ENCODE measurements around the gene DYRK1B. TPM values are rescaled to one million over a fixed set of nuclear protein-coding genes. Genes with fewer than 3 reads are reported as not detected.

DYRK1B gene
- polyA plus RNA-seq, 1 donor from 2014 or later = 11.3 TPM

GRCh38 chr19:39867133-39867532 lies 33.2 kb upstream of the DYRK1B start:
- Histone ChIP-seq H3K79me2 (replicated peaks; ENCODE audit: insufficient read depth, low read length) (no peaks in the 10 kb centered on the region), H3K36me3 (ENCODE audit: insufficient read depth, low read length) (no peaks in the 10 kb centered on the region), H3K27me3 (ENCODE audit: insufficient read depth, low read depth, low read length) (no peaks in the 10 kb centered on the region), H2AFZ (ENCODE audit: low read depth, low read length) (no peak overlapping the region), H3K4me2 (ENCODE audit: low read length) (no peak overlapping the region), H4K20me1 (ENCODE audit: insufficient read depth) (no peaks in the 10 kb centered on the region), H3K9ac (ENCODE audit: low read length) (no peak overlapping the region), H3K4me3 (ENCODE audit: low read length) (no peak overlapping the region), H3K9me2 (ENCODE audit: insufficient read depth, low read length) (no peaks in the 10 kb centered on the region), H3K27ac (ENCODE audit: low read length) (no peak overlapping the region), H3F3A (ENCODE audit: insufficient read depth, low read length, poor library complexity, severe bottlenecking) (no peaks in the 10 kb centered on the region), H3K9me3 (ENCODE audit: low read length) (no peaks in the 10 kb centered on the region)
- TF ChIP-seq POLR2AphosphoS5 (IDR thresholded peaks at IDR 0.05) (no peak), MXI1 (conservative IDR thresholded peaks at IDR 0.05; ENCODE audit: poor library complexity, severe bottlenecking) (no peak), RAD21 (conservative IDR thresholded peaks at IDR 0.05) (no peak), CTCF (IDR thresholded peaks at IDR 0.05; ENCODE audit: poor library complexity, severe bottlenecking) (no peak), TAF1 (IDR thresholded peaks at IDR 0.05; ENCODE audit: low read depth) (no peak), EZH2 (IDR thresholded peaks at IDR 0.05; ENCODE audit: borderline replicate concordance, insufficient read depth, low read length, poor library complexity, severe bottlenecking) (no peak), SMC3 (conservative IDR thresholded peaks at IDR 0.05; ENCODE audit: poor library complexity) (no peak), EP300 (conservative IDR thresholded peaks at IDR 0.05; ENCODE audit: poor library complexity, severe bottlenecking) (no peak)
- TF ChIP-seq, protein P1, sequence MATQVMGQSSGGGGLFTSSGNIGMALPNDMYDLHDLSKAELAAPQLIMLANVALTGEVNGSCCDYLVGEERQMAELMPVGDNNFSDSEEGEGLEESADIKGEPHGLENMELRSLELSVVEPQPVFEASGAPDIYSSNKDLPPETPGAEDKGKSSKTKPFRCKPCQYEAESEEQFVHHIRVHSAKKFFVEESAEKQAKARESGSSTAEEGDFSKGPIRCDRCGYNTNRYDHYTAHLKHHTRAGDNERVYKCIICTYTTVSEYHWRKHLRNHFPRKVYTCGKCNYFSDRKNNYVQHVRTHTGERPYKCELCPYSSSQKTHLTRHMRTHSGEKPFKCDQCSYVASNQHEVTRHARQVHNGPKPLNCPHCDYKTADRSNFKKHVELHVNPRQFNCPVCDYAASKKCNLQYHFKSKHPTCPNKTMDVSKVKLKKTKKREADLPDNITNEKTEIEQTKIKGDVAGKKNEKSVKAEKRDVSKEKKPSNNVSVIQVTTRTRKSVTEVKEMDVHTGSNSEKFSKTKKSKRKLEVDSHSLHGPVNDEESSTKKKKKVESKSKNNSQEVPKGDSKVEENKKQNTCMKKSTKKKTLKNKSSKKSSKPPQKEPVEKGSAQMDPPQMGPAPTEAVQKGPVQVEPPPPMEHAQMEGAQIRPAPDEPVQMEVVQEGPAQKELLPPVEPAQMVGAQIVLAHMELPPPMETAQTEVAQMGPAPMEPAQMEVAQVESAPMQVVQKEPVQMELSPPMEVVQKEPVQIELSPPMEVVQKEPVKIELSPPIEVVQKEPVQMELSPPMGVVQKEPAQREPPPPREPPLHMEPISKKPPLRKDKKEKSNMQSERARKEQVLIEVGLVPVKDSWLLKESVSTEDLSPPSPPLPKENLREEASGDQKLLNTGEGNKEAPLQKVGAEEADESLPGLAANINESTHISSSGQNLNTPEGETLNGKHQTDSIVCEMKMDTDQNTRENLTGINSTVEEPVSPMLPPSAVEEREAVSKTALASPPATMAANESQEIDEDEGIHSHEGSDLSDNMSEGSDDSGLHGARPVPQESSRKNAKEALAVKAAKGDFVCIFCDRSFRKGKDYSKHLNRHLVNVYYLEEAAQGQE (IDR thresholded peaks at IDR 0.05; ENCODE audit: borderline replicate concordance) = no peak

- H3K9me2 ChIP-seq (ENCODE audit: insufficient read depth, low read length) = no peaks in the 10 kb centered on the region
- no peak overlapping the region for H3K4me3 ChIP-seq (ENCODE audit: low read length)
- no peak for TF ChIP-seq TAF1 (IDR thresholded peaks at IDR 0.05; ENCODE audit: low read depth)
- no peak for TF ChIP-seq CTCF (IDR thresholded peaks at IDR 0.05; ENCODE audit: poor library complexity, severe bottlenecking)
- no peak for TF ChIP-seq SMC3 (conservative IDR thresholded peaks at IDR 0.05; ENCODE audit: poor library complexity)
- no peak for TF ChIP-seq MXI1 (conservative IDR thresholded peaks at IDR 0.05; ENCODE audit: poor library complexity, severe bottlenecking)
- no peak for TF ChIP-seq POLR2AphosphoS5 (IDR thresholded peaks at IDR 0.05)
- TF ChIP-seq RAD21 (conservative IDR thresholded peaks at IDR 0.05) = no peak
Observed at GRCh38 chr19:39865953-39866352, 32.0 kb upstream of the DYRK1B start.

More at GRCh38 chr19:39865953-39866352, 32.0 kb upstream of the DYRK1B start:
- Histone ChIP-seq H3K9me3 (ENCODE audit: low read length) (no peaks in the 10 kb centered on the region), H3K4me2 (ENCODE audit: low read length) (no peak overlapping the region), H4K20me1 (ENCODE audit: insufficient read depth) (no peaks in the 10 kb centered on the region), H3K27ac (ENCODE audit: low read length) (no peak overlapping the region), H3K9ac (ENCODE audit: low read length) (no peak overlapping the region), H3K36me3 (ENCODE audit: insufficient read depth, low read length) (no peaks in the 10 kb centered on the region), H3K79me2 (replicated peaks; ENCODE audit: insufficient read depth, low read length) (no peaks in the 10 kb centered on the region), H2AFZ (ENCODE audit: low read depth, low read length) (no peak overlapping the region), H3F3A (ENCODE audit: insufficient read depth, low read length, poor library complexity, severe bottlenecking) (no peaks in the 10 kb centered on the region), H3K27me3 (ENCODE audit: insufficient read depth, low read depth, low read length) (no peaks in the 10 kb centered on the region)
